Vagina (tissue), 2 donors: ENCODE data around the gene PEX1. TPM values are rescaled to one million over a fixed set of nuclear protein-coding genes. Genes with fewer than 3 reads are reported as not detected.

Source experiments
- DNase-seq, 2 donors: peaks; one replicate each; pipeline ENCODE4 v3.0.0-alpha.2; 2017; ENCODE audit errors: extremely low spot score in 2 of 2
- H3K27ac ChIP-seq: fragments of 200-600 bp; sonication (generic); one replicate; pipeline ENCODE4 v1.5.1; 2019
- H3K27me3 ChIP-seq: fragments of 200-600 bp; sonication (generic); one replicate; pipeline ENCODE4 v1.5.1; 2019
- H3K36me3 ChIP-seq, 2 donors: fragments of 200-600 bp; sonication (generic); one replicate each; pipeline ENCODE4 v1.5.1; 2017 to 2019
- H3K4me1 ChIP-seq: fragments of 200-600 bp; sonication (generic); one replicate; pipeline ENCODE4 v1.5.1; 2019
- H3K4me3 ChIP-seq, 2 donors: fragments of 200-600 bp; sonication (generic); 1 replicate in 1 of 2; 2 replicates in 1 of 2; pipeline ENCODE4 v1.5.1; 2016 to 2019
- H3K9me3 ChIP-seq: fragments of 200-600 bp; sonication (generic); one replicate; pipeline ENCODE4 v1.5.1; 2019
- CTCF ChIP-seq, 3 experiments: fragments of 450-650 bp in 2 of 3; fragments of 200-600 bp in 1 of 3; sonication (generic) in 1 of 3; IDR thresholded peaks; one replicate each; pipeline ENCODE4 v1.5.1; 2017 to 2019; ENCODE audit warnings: antibody characterized with exemption in 3 of 3, mild to moderate bottlenecking in 2 of 3, moderate library complexity in 2 of 3
- POLR2A ChIP-seq, 2 donors: fragments of 450-650 bp; IDR thresholded peaks; one replicate each; pipeline ENCODE4 v1.6.1; 2017; ENCODE audit warnings: antibody characterized with exemption in 2 of 2, mild to moderate bottlenecking in 2 of 2, moderate library complexity in 2 of 2
- POLR2AphosphoS5 ChIP-seq, 2 donors: sonication (generic); formaldehyde crosslinking; IDR thresholded peaks; one replicate each; pipeline ENCODE4 v1.9.0; 2017; ENCODE audit warnings: antibody characterized with exemption in 2 of 2, mild to moderate bottlenecking in 2 of 2, low read depth in 1 of 2; ENCODE audit not compliant: insufficient read depth in 1 of 2
- intact Hi-C: fragments of 100-400 bp; cut with DNase I; formaldehyde crosslinking; loops from one replicate; pipeline ENCODE4 v1.15.1; 2023
- total RNA-seq: library from RNA; depleted of rRNA; stranded (reverse); fragments of >200 nt; gene quantifications from one replicate; pipeline ENCODE4 v1.2.3, GENCODE V29; 2016

PEX1 gene
- 20.4 TPM for total RNA-seq

DNA sequence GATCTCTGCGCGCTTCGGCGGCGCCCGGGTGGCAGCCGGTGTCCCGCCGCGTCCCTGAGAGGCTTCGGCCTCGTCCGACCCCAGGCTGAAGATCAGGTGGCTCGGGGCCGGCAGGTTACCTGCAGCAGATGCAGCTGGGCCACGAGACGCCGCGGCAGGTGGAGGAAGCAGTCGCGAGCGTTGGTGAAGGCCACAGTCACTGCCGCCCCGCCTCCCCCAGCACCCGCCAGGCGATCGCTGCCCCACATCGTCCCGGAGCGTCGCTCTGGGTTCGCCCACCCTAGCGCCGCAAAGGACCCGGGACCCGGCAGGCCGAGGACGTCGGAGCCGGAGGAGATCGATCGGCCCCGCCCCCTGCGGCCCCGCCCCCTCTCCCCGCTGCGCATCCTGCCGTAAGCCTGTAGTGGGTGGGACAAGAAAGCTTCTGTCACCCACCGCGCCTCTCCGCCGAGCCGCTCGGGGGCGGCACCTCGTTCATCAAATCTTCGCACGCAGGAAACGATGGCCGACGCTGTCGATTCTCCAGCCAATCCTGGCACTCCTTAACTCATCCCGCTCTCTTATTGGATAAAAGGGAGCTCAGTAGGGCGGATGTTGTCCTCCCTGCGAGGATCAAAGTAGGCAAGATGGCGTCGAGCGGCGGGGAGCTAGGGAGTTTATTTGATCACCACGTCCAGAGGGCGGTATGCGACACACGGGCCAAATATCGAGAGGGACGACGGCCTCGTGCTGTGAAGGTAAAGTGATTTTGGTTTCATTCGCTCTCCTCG lies at the start of gene PEX1, which contains the start of gene RBM48:
PEX1 (minus strand) TSS at position 333 of the 770 bp plus-strand sequence; CDS start at position 248, 85 bp downstream.
RBM48 (plus strand) TSS at position 608 of the 770 bp plus-strand sequence; CDS start at position 627, 19 bp downstream.
- peak within 1 kb of the TSS; percentile 88 for H3K27ac ChIP-seq
- intact Hi-C loops = no loop called here
- H3K36me3 ChIP-seq = peaks cover 0 to 32% of the 10 kb centered on the region in 2 donors
- peak within 1 kb of the TSS; percentile 78 to 99 for H3K4me3 ChIP-seq
- TF ChIP-seq CTCF (IDR thresholded peaks at IDR 0.05) (peak in 1 of 3 experiments; percentile 16), POLR2A (IDR thresholded peaks at IDR 0.05) (no peak), POLR2AphosphoS5 (IDR thresholded peaks at IDR 0.05; ENCODE audit: insufficient read depth in 1 of 2, low read depth in 1 of 2) (peak; percentile 86 to 94)
- peaks cover 44% of the 10 kb centered on the region for H3K4me1 ChIP-seq
- no peaks in the 10 kb centered on the region for H3K9me3 ChIP-seq
- peak; percentile 98 to 99 for DNase-seq
- H3K27me3 ChIP-seq = no peaks in the 10 kb centered on the region

- Histone ChIP-seq H3K36me3 (peaks cover 0 to 56% of the 10 kb centered on the region in 2 donors), H3K27ac (no peak overlapping the region), H3K9me3 (no peaks in the 10 kb centered on the region), H3K4me3 (no peak overlapping the region), H3K4me1 (no peaks in the 10 kb centered on the region), H3K27me3 (no peaks in the 10 kb centered on the region)
- no peak for DNase-seq
- no peak for TF ChIP-seq POLR2A (IDR thresholded peaks at IDR 0.05)
- no peak for TF ChIP-seq POLR2AphosphoS5 (IDR thresholded peaks at IDR 0.05; ENCODE audit: insufficient read depth in 1 of 2, low read depth in 1 of 2)
- no peak for TF ChIP-seq CTCF (IDR thresholded peaks at IDR 0.05)
- intact Hi-C loops = no loop called here
Observed at GRCh38 chr7:92576296-92576695, 48.0 kb upstream of the PEX1 start.

DNA sequence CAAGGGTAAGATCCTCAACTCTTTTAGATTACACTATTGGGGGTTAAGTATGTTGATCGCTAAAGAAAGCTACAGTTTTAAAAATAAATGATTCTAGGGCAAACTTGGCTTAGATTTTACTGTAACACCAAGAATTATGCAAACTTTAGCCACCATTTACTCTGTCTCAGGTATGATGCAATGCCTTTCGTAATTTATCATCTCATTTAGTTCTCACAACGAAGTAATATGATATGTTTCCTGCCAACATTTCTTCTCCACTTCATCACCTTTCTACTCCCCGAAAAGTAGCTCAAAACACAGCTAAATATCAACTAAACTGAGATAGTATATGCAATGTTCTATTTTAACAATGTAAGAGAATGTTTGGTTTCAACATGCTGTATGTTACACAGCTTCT lies 40.8 kb upstream of the PEX1 start:
- Histone ChIP-seq H3K27me3 (no peaks in the 10 kb centered on the region), H3K36me3 (peaks cover 3 to 33% of the 10 kb centered on the region in 2 donors), H3K4me1 (no peaks in the 10 kb centered on the region), H3K27ac (no peak overlapping the region), H3K4me3 (no peak overlapping the region), H3K9me3 (no peaks in the 10 kb centered on the region)
- TF ChIP-seq POLR2A (IDR thresholded peaks at IDR 0.05) (no peak), CTCF (IDR thresholded peaks at IDR 0.05) (no peak), POLR2AphosphoS5 (IDR thresholded peaks at IDR 0.05; ENCODE audit: insufficient read depth in 1 of 2, low read depth in 1 of 2) (no peak)
- no peak for DNase-seq
- intact Hi-C loops = no loop called here

GRCh38 chr7:92567460-92567859 lies 39.1 kb upstream of the PEX1 start:
- no peaks in the 10 kb centered on the region for H3K27me3 ChIP-seq

More at GRCh38 chr7:92567460-92567859, 39.1 kb upstream of the PEX1 start:
- H3K4me1 ChIP-seq = no peaks in the 10 kb centered on the region
- intact Hi-C loops = no loop called here
- H3K36me3 ChIP-seq = peaks cover 3 to 44% of the 10 kb centered on the region in 2 donors
- no peak for TF ChIP-seq CTCF (IDR thresholded peaks at IDR 0.05)
- TF ChIP-seq POLR2AphosphoS5 (IDR thresholded peaks at IDR 0.05; ENCODE audit: insufficient read depth in 1 of 2, low read depth in 1 of 2) = no peak
- no peak for TF ChIP-seq POLR2A (IDR thresholded peaks at IDR 0.05)
- no peak overlapping the region for H3K27ac ChIP-seq
- no peaks in the 10 kb centered on the region for H3K9me3 ChIP-seq
- H3K4me3 ChIP-seq = no peak overlapping the region
- DNase-seq = no peak
